Type B pancreatic cell (in vitro differentiated cells): Measurements from ENCODE around the gene AFF2. TPM values are rescaled to one million over a fixed set of nuclear protein-coding genes. Genes with fewer than 3 reads are reported as not detected.
"Not testable (repeated sequence)": the region's sequence is repeated elsewhere in the genome, so short reads cannot be mapped to it uniquely, and the experiment has no call there.

ENCODE experiments used
- DNase-seq: peaks from one replicate; pipeline ENCODE4 v3.0.0; 2021; ENCODE audit warnings: mixed read lengths; ENCODE audit not compliant: unreplicated experiment; ENCODE audit errors: extremely low spot score
- H3K27ac Mint-ChIP-seq: 2 replicates; pipeline ENCODE4 v1.8.0; 2021; ENCODE audit warnings: mild to moderate bottlenecking, mixed read lengths
- H3K27me3 Mint-ChIP-seq: 2 replicates; pipeline ENCODE4 v1.8.0; 2021; ENCODE audit warnings: mixed read lengths
- H3K36me3 Mint-ChIP-seq: 2 replicates; pipeline ENCODE4 v1.8.0; 2021; ENCODE audit warnings: mixed read lengths
- H3K4me1 Mint-ChIP-seq: one replicate; pipeline ENCODE4 v1.8.0; 2021; ENCODE audit warnings: mixed read lengths; ENCODE audit not compliant: unreplicated experiment
- H3K4me3 Mint-ChIP-seq: 2 replicates; pipeline ENCODE4 v1.8.0; 2021; ENCODE audit warnings: mild to moderate bottlenecking, mixed read lengths
- H3K9me3 Mint-ChIP-seq: 2 replicates; pipeline ENCODE4 v1.8.0; 2021; ENCODE audit warnings: mixed read lengths
- CTCF ChIP-seq: fragments of 200-600 bp; sonication (generic); conservative IDR thresholded peaks from 2 replicates; pipeline ENCODE4 v1.5.0; 2021; ENCODE audit warnings: antibody characterized with exemption, mild to moderate bottlenecking
- total RNA-seq: library from RNA; stranded (reverse); gene quantifications from 2 replicates; pipeline ENCODE4 v1.2.1, GENCODE V29; 2021; ENCODE audit warnings: low replicate concordance

AFF2 gene
- total RNA-seq, 1 donor from 2014 or later: 21.3 TPM

- no peak for TF ChIP-seq CTCF
- no peak for DNase-seq
- H3K4me1 Mint-ChIP-seq: no peaks in the 10 kb centered on the region
- no peaks in the 10 kb centered on the region for H3K27me3 Mint-ChIP-seq
- H3K27ac Mint-ChIP-seq: no peak overlapping the region
- H3K9me3 Mint-ChIP-seq: peaks cover 9% of the 10 kb centered on the region
- H3K36me3 Mint-ChIP-seq: peaks cover 3% of the 10 kb centered on the region
- no peak overlapping the region for H3K4me3 Mint-ChIP-seq
Observed at GRCh38 chrX:148902581-148902980, 402.2 kb downstream of the AFF2 start.

- no peak overlapping the region for H3K4me3 Mint-ChIP-seq
- no peaks in the 10 kb centered on the region for H3K4me1 Mint-ChIP-seq
- H3K36me3 Mint-ChIP-seq: peaks cover 3% of the 10 kb centered on the region
- no peak overlapping the region for H3K27ac Mint-ChIP-seq
- peaks cover 9% of the 10 kb centered on the region for H3K9me3 Mint-ChIP-seq
- no peak for TF ChIP-seq CTCF
- DNase-seq: no peak
- no peaks in the 10 kb centered on the region for H3K27me3 Mint-ChIP-seq
Observed at GRCh38 chrX:148903176-148903575, 402.8 kb downstream of the AFF2 start.

GRCh38 chrX:148904421-148905111 lies 404.1 kb downstream of the AFF2 start:
- Mint-ChIP-seq H3K27ac (no peak overlapping the region), H3K4me1 (no peaks in the 10 kb centered on the region), H3K4me3 (no peak overlapping the region), H3K27me3 (no peaks in the 10 kb centered on the region), H3K36me3 (peaks cover 3% of the 10 kb centered on the region), H3K9me3 (peaks cover 9% of the 10 kb centered on the region)
- no peak for TF ChIP-seq CTCF
- no peak for DNase-seq

GRCh38 chrX:148905400-148905799 lies 405.0 kb downstream of the AFF2 start:
- Mint-ChIP-seq H3K27me3 (no peaks in the 10 kb centered on the region), H3K4me1 (no peaks in the 10 kb centered on the region), H3K36me3 (peaks cover 3% of the 10 kb centered on the region), H3K27ac (no peak overlapping the region), H3K4me3 (no peak overlapping the region), H3K9me3 (peaks cover 9% of the 10 kb centered on the region)
- no peak for TF ChIP-seq CTCF
- no peak for DNase-seq

- H3K9me3 Mint-ChIP-seq, H3K4me1 Mint-ChIP-seq, DNase-seq, H3K27ac Mint-ChIP-seq, H3K4me3 Mint-ChIP-seq, H3K36me3 Mint-ChIP-seq, H3K27me3 Mint-ChIP-seq: not testable (repeated sequence)
Observed at GRCh38 chrX:148906628-148907027, 406.2 kb downstream of the AFF2 start.

GRCh38 chrX:148909758-148910157 lies 409.3 kb downstream of the AFF2 start:
- Mint-ChIP-seq H3K4me3 (no peak overlapping the region), H3K9me3 (peaks cover 9% of the 10 kb centered on the region), H3K27me3 (no peaks in the 10 kb centered on the region), H3K36me3 (peaks cover 3% of the 10 kb centered on the region), H3K4me1 (no peaks in the 10 kb centered on the region), H3K27ac (no peak overlapping the region)
- TF ChIP-seq CTCF: no peak
- no peak for DNase-seq
